Fibroblast of lung (primary cell): ENCODE measurements around the gene TIAM1. TPM values are rescaled to one million over a fixed set of nuclear protein-coding genes. Genes with fewer than 3 reads are reported as not detected.

ENCODE experiments used
- DNase-seq, 2 donors: peaks; one replicate each; pipeline versions ENCODE4 v3.0.0 to v3.0.0-alpha.2; 2010; ENCODE audit warnings: low read depth in 2 of 2
- H2AFZ ChIP-seq: 2 replicates; pipeline ENCODE4 v1.5.1; 2012; ENCODE audit warnings: low read length, control low read depth, inconsistent platforms
- H3K27ac ChIP-seq: 2 replicates; pipeline ENCODE4 v1.5.1; 2011; ENCODE audit warnings: low read length, control low read depth; ENCODE audit not compliant: insufficient read depth
- H3K27me3 ChIP-seq: 2 replicates; pipeline ENCODE4 v1.5.1; 2011; ENCODE audit warnings: mild to moderate bottlenecking, low read length; ENCODE audit not compliant: control insufficient read depth, insufficient read depth
- H3K36me3 ChIP-seq: 2 replicates; pipeline ENCODE4 v1.5.1; 2011; ENCODE audit warnings: low read length; ENCODE audit not compliant: control insufficient read depth, insufficient read depth
- H3K4me1 ChIP-seq: 2 replicates; pipeline ENCODE4 v1.5.1; 2011; ENCODE audit warnings: low read length; ENCODE audit not compliant: control insufficient read depth, insufficient read depth; ENCODE audit errors: extremely low read depth
- H3K4me2 ChIP-seq: 2 replicates; pipeline ENCODE4 v1.5.1; 2011; ENCODE audit warnings: low read length, control low read depth; ENCODE audit not compliant: insufficient read depth; ENCODE audit errors: extremely low read depth
- H3K4me3 ChIP-seq, 4 experiments: fragments of 200-600 bp in 1 of 4; sonication (generic) in 1 of 4; replicated peaks in 1 of 4; 2 replicates each; pipeline ENCODE4 v1.5.1; 2011 to 2016; ENCODE audit warnings: low read length in 4 of 4, low read depth in 3 of 4, mild to moderate bottlenecking in 3 of 4, control low read depth in 2 of 4, inconsistent platforms in 1 of 4, mixed read lengths in 1 of 4; ENCODE audit not compliant: insufficient read depth in 1 of 4; ENCODE audit errors: control extremely low read depth in 1 of 4
- H3K79me2 ChIP-seq: 2 replicates; pipeline ENCODE4 v1.5.1; 2012; ENCODE audit warnings: mild to moderate bottlenecking, low read length, inconsistent platforms; ENCODE audit not compliant: control insufficient read depth, insufficient read depth
- H3K9ac ChIP-seq: 2 replicates; pipeline ENCODE4 v1.5.1; 2011; ENCODE audit warnings: mild to moderate bottlenecking, low read length, control low read depth; ENCODE audit not compliant: insufficient read depth
- H3K9me3 ChIP-seq: 2 replicates; pipeline ENCODE4 v1.5.1; 2012; ENCODE audit warnings: low read depth, low read length; ENCODE audit not compliant: control insufficient read depth, insufficient read depth
- H4K20me1 ChIP-seq: 2 replicates; pipeline ENCODE4 v1.5.1; 2011; ENCODE audit warnings: low read length; ENCODE audit not compliant: control insufficient read depth, insufficient read depth; ENCODE audit errors: extremely low read depth
- EZH2 ChIP-seq: IDR thresholded peaks from 2 replicates; pipeline ENCODE4 v1.5.1; 2012; ENCODE audit warnings: low read length, control low read depth, mild to moderate bottlenecking; ENCODE audit errors: missing control alignments
- polyA plus RNA-seq, 2 donors: library from polyadenylated mRNA; depleted of rRNA in 1 of 2; stranded (reverse) in 1 of 2; unstranded in 1 of 2; fragments of >200 nt; gene quantifications; 2 replicates each; pipeline ENCODE4 v1.2.1, GENCODE V29; 2011 to 2012; ENCODE audit warnings: missing spikeins in 1 of 2
- total RNA-seq: library from RNA; depleted of rRNA; stranded (reverse); fragments of >200 nt; gene quantifications from 2 replicates; pipeline ENCODE4 v1.2.1, GENCODE V29; 2014
- TF ChIP-seq, protein P1 (sequence below), 2 donors: IDR thresholded peaks in 1 of 2; conservative IDR thresholded peaks in 1 of 2; 1 replicate in 1 of 2; 2 replicates in 1 of 2; pipeline ENCODE4 v1.5.1; 2011 to 2012; ENCODE audit warnings: low read length in 2 of 2, control low read depth in 1 of 2, inconsistent platforms in 1 of 2, low read depth in 1 of 2, mild to moderate bottlenecking in 1 of 2

TIAM1 gene
- total and polyA plus RNA-seq, 2 donors (not counting 1 experiment from before 2014, with no cell fraction given): under 0.01 to 0.52 TPM

DNA sequence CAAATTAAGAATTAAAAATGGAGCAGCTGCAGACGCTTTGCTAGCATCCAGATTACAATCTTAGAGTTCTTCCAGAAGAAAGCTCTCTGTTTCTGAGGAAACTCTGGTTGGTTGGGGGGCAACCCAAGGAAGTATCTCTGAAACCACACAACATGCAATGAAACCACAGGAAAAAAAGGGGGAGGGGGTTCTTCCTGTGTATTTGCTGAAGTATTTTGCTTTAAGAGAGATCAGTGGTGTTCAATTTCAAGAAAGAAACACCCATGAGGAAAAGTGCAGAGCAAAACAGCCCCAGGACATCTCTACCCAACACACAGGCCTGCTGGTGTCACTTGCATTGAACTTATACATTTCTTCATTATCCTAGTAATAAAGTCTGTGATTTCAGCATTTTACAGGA is 19.7 kb upstream of the TIAM1 start:
- Histone ChIP-seq H3K27me3 (no peaks in the 10 kb centered on the region), H4K20me1 (no peaks in the 10 kb centered on the region), H3K79me2 (no peaks in the 10 kb centered on the region), H3K9ac (no peak overlapping the region), H3K27ac (no peak overlapping the region), H3K4me3 (no peak overlapping the region), H3K4me1 (no peaks in the 10 kb centered on the region), H3K36me3 (no peaks in the 10 kb centered on the region), H3K4me2 (no peak overlapping the region), H3K9me3 (no peaks in the 10 kb centered on the region), H2AFZ (no peak overlapping the region)
- peak in 1 of 2 donors; percentile 42 for DNase-seq
- TF ChIP-seq EZH2: no peak
- TF ChIP-seq, protein P1, sequence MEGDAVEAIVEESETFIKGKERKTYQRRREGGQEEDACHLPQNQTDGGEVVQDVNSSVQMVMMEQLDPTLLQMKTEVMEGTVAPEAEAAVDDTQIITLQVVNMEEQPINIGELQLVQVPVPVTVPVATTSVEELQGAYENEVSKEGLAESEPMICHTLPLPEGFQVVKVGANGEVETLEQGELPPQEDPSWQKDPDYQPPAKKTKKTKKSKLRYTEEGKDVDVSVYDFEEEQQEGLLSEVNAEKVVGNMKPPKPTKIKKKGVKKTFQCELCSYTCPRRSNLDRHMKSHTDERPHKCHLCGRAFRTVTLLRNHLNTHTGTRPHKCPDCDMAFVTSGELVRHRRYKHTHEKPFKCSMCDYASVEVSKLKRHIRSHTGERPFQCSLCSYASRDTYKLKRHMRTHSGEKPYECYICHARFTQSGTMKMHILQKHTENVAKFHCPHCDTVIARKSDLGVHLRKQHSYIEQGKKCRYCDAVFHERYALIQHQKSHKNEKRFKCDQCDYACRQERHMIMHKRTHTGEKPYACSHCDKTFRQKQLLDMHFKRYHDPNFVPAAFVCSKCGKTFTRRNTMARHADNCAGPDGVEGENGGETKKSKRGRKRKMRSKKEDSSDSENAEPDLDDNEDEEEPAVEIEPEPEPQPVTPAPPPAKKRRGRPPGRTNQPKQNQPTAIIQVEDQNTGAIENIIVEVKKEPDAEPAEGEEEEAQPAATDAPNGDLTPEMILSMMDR (conservative IDR thresholded peaks at IDR 0.05 in 1 of 2, IDR thresholded peaks at IDR 0.05 in 1 of 2; ENCODE audit: low read depth in 1 of 2, low read length in 2 of 2): no peak

DNA sequence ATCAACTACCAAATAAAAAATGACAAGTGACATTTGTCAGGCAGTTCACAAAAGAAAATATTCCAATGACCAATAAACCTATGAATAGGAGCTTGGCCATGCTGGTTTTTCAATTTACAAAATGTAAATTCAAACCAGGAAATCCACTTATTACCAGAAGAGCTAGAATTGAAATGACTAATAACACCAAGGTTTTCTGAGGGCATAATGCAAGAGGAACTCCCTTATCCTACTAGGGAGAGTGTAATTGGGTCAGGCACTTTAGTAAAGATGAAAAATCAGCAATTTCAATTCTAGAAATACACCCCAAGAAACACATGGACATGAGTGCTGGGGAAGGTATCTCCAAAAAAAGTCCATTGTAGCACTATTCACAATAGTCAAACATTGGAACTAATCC is 16.7 kb upstream of the TIAM1 start:
- Histone ChIP-seq H3K9me3 (no peaks in the 10 kb centered on the region), H3K4me1 (no peaks in the 10 kb centered on the region), H3K27me3 (no peaks in the 10 kb centered on the region), H2AFZ (no peak overlapping the region), H4K20me1 (no peaks in the 10 kb centered on the region), H3K4me2 (no peak overlapping the region), H3K4me3 (no peak overlapping the region), H3K36me3 (no peaks in the 10 kb centered on the region), H3K79me2 (no peaks in the 10 kb centered on the region), H3K9ac (no peak overlapping the region), H3K27ac (no peak overlapping the region)
- no peak for DNase-seq
- TF ChIP-seq EZH2: no peak
- TF ChIP-seq, protein P1 (conservative IDR thresholded peaks at IDR 0.05 in 1 of 2, IDR thresholded peaks at IDR 0.05 in 1 of 2; ENCODE audit: low read depth in 1 of 2, low read length in 2 of 2): no peak

DNA sequence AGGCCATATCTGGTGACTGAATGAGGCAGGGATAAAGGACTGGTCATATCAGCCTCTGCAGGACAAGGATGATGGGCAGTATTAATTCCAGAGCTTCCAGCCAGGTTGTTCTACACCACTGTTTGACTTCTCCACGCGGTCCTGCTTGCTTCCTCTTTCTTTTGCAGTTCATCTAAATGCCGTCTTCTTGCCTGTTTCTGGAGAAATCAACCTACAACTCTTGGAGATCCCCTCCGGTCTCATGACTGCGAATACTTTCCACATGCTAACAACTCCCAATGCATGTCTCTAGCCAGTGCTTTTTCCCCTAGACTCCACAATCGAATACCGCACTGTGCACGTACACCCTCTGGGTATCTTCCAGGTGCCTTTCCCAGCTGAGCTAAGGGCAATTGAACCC is 14.1 kb upstream of the TIAM1 start:
- Histone ChIP-seq H2AFZ (no peak overlapping the region), H3K27ac (no peak overlapping the region), H3K9ac (no peak overlapping the region), H3K4me3 (no peak overlapping the region), H3K4me1 (peaks cover 2% of the 10 kb centered on the region), H3K4me2 (no peak overlapping the region), H4K20me1 (no peaks in the 10 kb centered on the region), H3K79me2 (no peaks in the 10 kb centered on the region), H3K36me3 (no peaks in the 10 kb centered on the region), H3K9me3 (no peaks in the 10 kb centered on the region), H3K27me3 (no peaks in the 10 kb centered on the region)
- no peak for DNase-seq
- no peak for TF ChIP-seq EZH2
- TF ChIP-seq, protein P1 (conservative IDR thresholded peaks at IDR 0.05 in 1 of 2, IDR thresholded peaks at IDR 0.05 in 1 of 2; ENCODE audit: low read depth in 1 of 2, low read length in 2 of 2): no peak
